Endothelial cell of umbilical vein (primary cell): ENCODE data around the gene SOX18. TPM values are rescaled to one million over a fixed set of nuclear protein-coding genes. Genes with fewer than 3 reads are reported as not detected.
"Not testable (repeated sequence)": the region's sequence is repeated elsewhere in the genome, so short reads cannot be mapped to it uniquely, and the experiment has no call there.

ENCODE experiments used
- BruUV-seq: library from RNA; stranded (reverse); fragments of 400-500 nt; replicated peaks from 2 replicates; lab custom pipeline; 2021; lab: Mats Ljungman, UMichigan
- CTCF ChIA-PET: fragments of 300-600, 350-600 bp; sonication (Branson Sonifier 250); formaldehyde crosslinking; loops from one replicate; lab custom pipeline; 2021; ENCODE audit warnings: antibody characterized with exemption, inconsistent platforms; lab: Charles Lee
- POLR2A ChIA-PET: fragments of 300-600, 350-600 bp; sonication (Branson Sonifier 250); formaldehyde crosslinking; loops from one replicate; lab custom pipeline; 2021; ENCODE audit warnings: antibody characterized with exemption, inconsistent platforms; lab: Charles Lee
- DNase-seq: peaks from one replicate; pipeline ENCODE4 v3.0.0-alpha.2; 2011; ENCODE audit warnings: low read depth, low spot score
- FAIRE-seq: peaks from 2 replicates; lab custom pipeline; 2011; peaks lifted over from hg19 to GRCh38; lab: Jason Lieb, UNC
- H2AFZ ChIP-seq: 2 replicates; pipeline ENCODE4 v1.6.0; 2012; ENCODE audit warnings: low read depth, low read length, control low read depth, inconsistent platforms
- H3K27ac ChIP-seq: 2 replicates; pipeline ENCODE4 v1.5.1; 2011; ENCODE audit warnings: low read depth, mild to moderate bottlenecking, control low read depth, low read length, moderate library complexity; ENCODE audit not compliant: insufficient read depth
- H3K27me3 ChIP-seq, 2 experiments: 2 replicates each; pipeline versions ENCODE4 v1.6.0 to v1.6.1; 2011; ENCODE audit warnings: low read length in 2 of 2, mixed read lengths in 1 of 2; ENCODE audit not compliant: control insufficient read depth in 2 of 2, insufficient read depth in 2 of 2
- H3K36me3 ChIP-seq, 2 experiments: 2 replicates in 1 of 2; 3 replicates in 1 of 2; pipeline ENCODE4 v1.5.1; 2011; ENCODE audit warnings: low read length in 2 of 2, mild to moderate bottlenecking in 1 of 2, moderate library complexity in 1 of 2; ENCODE audit not compliant: control insufficient read depth in 2 of 2, insufficient read depth in 2 of 2; ENCODE audit errors: extremely low read depth in 1 of 2
- H3K4me1 ChIP-seq: 3 replicates; pipeline ENCODE4 v1.5.1; 2011; ENCODE audit warnings: mild to moderate bottlenecking, low read length; ENCODE audit not compliant: control insufficient read depth, insufficient read depth; ENCODE audit errors: extremely low read depth
- H3K4me2 ChIP-seq: 2 replicates; pipeline ENCODE4 v1.6.1; 2011; ENCODE audit warnings: low read length, control low read depth, mixed read lengths; ENCODE audit not compliant: insufficient read depth
- H3K4me3 ChIP-seq, 3 experiments: fragments of 200-600 bp in 1 of 3; sonication (generic), shearing (Covaris generic) in 1 of 3; replicated peaks in 1 of 3; 2 replicates each; pipeline ENCODE4 v1.5.1; 2011 to 2016; ENCODE audit warnings: control low read depth in 3 of 3, low read length in 3 of 3, mild to moderate bottlenecking in 2 of 3, inconsistent platforms in 1 of 3, low read depth in 1 of 3, moderate library complexity in 1 of 3; ENCODE audit not compliant: insufficient read depth in 1 of 3
- H3K79me2 ChIP-seq: 2 replicates; pipeline ENCODE4 v1.6.0; 2012; ENCODE audit warnings: low read length, inconsistent platforms; ENCODE audit not compliant: control insufficient read depth, insufficient read depth
- H3K9ac ChIP-seq: replicated peaks from 2 replicates; pipeline ENCODE3; 2011; ENCODE audit warnings: low read length, control low read depth; ENCODE audit not compliant: insufficient read depth; ENCODE audit errors: extremely low read depth
- H3K9me1 ChIP-seq: replicated peaks from 3 replicates; pipeline ENCODE4 v1.6.0; 2011; ENCODE audit warnings: mild to moderate bottlenecking, low read length; ENCODE audit not compliant: control insufficient read depth, insufficient read depth; ENCODE audit errors: extremely low read depth
- H3K9me3 ChIP-seq: replicated peaks from 2 replicates; pipeline ENCODE4 v1.5.1; 2012; ENCODE audit warnings: low read length, inconsistent platforms; ENCODE audit not compliant: control insufficient read depth, insufficient read depth
- H4K20me1 ChIP-seq: replicated peaks from 2 replicates; pipeline ENCODE3; 2011; ENCODE audit warnings: mild to moderate bottlenecking, low read length; ENCODE audit not compliant: control insufficient read depth, insufficient read depth; ENCODE audit errors: extremely low read depth
- GATA2 ChIP-seq: IDR thresholded peaks from 2 replicates; pipeline ENCODE4 v1.7.0; 2011; ENCODE audit warnings: low read depth, mild to moderate bottlenecking, moderate library complexity, mixed read lengths, low read length; ENCODE audit not compliant: insufficient read length, insufficient read depth
- POLR2A ChIP-seq: IDR thresholded peaks from 2 replicates; pipeline ENCODE4 v1.6.1; 2012; ENCODE audit warnings: low read depth, mild to moderate bottlenecking, control low read depth, low read length
- dilution Hi-C: fragments of 300-500 bp; cut with MboI; formaldehyde crosslinking; loops from one replicate; pipeline ENCODE4 v1.15.0; 2019; ENCODE audit warnings: low sequenced_read_pairs; ENCODE audit not compliant: extremely low pct_ligation_motif_present
- intact Hi-C: fragments of 100-400 bp; cut with micrococcal nuclease; formaldehyde crosslinking; loops from one replicate; pipeline ENCODE4 v1.10.0; 2022
- polyA plus RNA-seq, 4 experiments: library from polyadenylated mRNA; depleted of rRNA in 3 of 4; stranded (reverse) in 3 of 4; unstranded in 1 of 4; fragments of >200 nt; gene quantifications; 2 replicates each; pipeline versions ENCODE4 v1.2.1 to v1.2.3, GENCODE V29; 2011 to 2012; ENCODE audit warnings: missing spikeins in 1 of 4
- total RNA-seq: library from RNA; stranded (reverse); gene quantifications from 2 replicates; pipeline ENCODE4 v1.2.3, GENCODE V29; 2021
- TF ChIP-seq, protein P1 (sequence below): IDR thresholded peaks from 2 replicates; pipeline ENCODE4 v1.6.1; 2011; ENCODE audit not compliant: insufficient read depth, insufficient read length
- TF ChIP-seq, protein P2 (sequence below), 2 donors: IDR thresholded peaks; 1 replicate in 1 of 2; 2 replicates in 1 of 2; pipeline ENCODE4 v1.5.1; 2011; ENCODE audit warnings: low read length in 2 of 2, mild to moderate bottlenecking in 2 of 2, moderate library complexity in 2 of 2, control low read depth in 1 of 2, inconsistent platforms in 1 of 2, low read depth in 1 of 2; ENCODE audit not compliant: insufficient read depth in 1 of 2; ENCODE audit errors: extremely low read depth in 1 of 2

Gene SOX18
- total and polyA plus RNA-seq, 2 donors (not counting 3 experiments of a cell fraction or from before 2014, with no cell fraction given): 20.9 to 175 TPM

GRCh38 chr20:64090165-64090564 lies 40.7 kb upstream of the SOX18 start:
- no peak for FAIRE-seq
- Histone ChIP-seq H3K9me3 (no peaks in the 10 kb centered on the region), H3K27ac (no peak overlapping the region), H4K20me1 (no peaks in the 10 kb centered on the region), H3K4me3 (no peak overlapping the region), H3K79me2 (no peaks in the 10 kb centered on the region), H2AFZ (no peak overlapping the region), H3K36me3 (no peaks in the 10 kb centered on the region), H3K4me2 (no peak overlapping the region), H3K4me1 (no peaks in the 10 kb centered on the region), H3K9ac (no peak overlapping the region), H3K27me3 (peaks cover 13 to 18% of the 10 kb centered on the region in 2 experiments), H3K9me1 (no peaks in the 10 kb centered on the region)
- ChIA-PET CTCF (interaction anchor here (3.2 kb wide), 1 partner anchor 12 kb away, joined by 11 read pairs; no protein-coding TSS in a partner anchor), POLR2A (no interaction called here)
- dilution Hi-C loops: no loop called here
- intact Hi-C loops: no loop called here
- TF ChIP-seq POLR2A: no peak
- TF ChIP-seq, protein P1, sequence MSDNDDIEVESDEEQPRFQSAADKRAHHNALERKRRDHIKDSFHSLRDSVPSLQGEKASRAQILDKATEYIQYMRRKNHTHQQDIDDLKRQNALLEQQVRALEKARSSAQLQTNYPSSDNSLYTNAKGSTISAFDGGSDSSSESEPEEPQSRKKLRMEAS: no peak
- TF ChIP-seq, protein P2, sequence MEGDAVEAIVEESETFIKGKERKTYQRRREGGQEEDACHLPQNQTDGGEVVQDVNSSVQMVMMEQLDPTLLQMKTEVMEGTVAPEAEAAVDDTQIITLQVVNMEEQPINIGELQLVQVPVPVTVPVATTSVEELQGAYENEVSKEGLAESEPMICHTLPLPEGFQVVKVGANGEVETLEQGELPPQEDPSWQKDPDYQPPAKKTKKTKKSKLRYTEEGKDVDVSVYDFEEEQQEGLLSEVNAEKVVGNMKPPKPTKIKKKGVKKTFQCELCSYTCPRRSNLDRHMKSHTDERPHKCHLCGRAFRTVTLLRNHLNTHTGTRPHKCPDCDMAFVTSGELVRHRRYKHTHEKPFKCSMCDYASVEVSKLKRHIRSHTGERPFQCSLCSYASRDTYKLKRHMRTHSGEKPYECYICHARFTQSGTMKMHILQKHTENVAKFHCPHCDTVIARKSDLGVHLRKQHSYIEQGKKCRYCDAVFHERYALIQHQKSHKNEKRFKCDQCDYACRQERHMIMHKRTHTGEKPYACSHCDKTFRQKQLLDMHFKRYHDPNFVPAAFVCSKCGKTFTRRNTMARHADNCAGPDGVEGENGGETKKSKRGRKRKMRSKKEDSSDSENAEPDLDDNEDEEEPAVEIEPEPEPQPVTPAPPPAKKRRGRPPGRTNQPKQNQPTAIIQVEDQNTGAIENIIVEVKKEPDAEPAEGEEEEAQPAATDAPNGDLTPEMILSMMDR (IDR thresholded peaks at IDR 0.05; ENCODE audit: extremely low read depth in 1 of 2, insufficient read depth in 1 of 2, low read depth in 1 of 2, low read length in 2 of 2): no peak
- TF ChIP-seq GATA2: no peak
- BruUV-seq: no TSS peak
- no peak for DNase-seq

DNA sequence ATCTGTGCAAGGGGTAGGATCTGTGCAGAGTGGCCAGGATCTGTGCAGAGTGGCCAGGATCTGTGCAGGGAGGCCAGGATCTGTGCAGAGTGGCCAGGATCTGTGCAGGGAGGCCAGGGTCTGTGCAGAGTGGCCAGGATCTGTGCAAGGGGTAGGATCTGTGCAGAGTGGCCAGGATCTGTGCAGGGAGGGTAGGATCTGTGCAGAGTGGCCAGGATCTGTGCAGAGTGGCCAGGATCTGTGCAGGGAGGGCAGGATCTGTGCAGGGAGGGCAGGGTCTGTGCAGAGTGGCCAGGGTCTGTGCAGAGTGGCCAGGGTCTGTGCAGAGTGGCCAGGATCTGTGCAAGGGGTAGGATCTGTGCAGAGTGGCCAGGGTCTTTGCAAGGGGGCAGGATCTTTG lies 39.1 kb upstream of the SOX18 start:
- H4K20me1 ChIP-seq, POLR2A ChIA-PET, H3K4me3 ChIP-seq, dilution Hi-C loops, BruUV-seq, H3K4me2 ChIP-seq, CTCF ChIA-PET, H3K79me2 ChIP-seq, H3K27ac ChIP-seq, H2AFZ ChIP-seq, H3K9ac ChIP-seq, H3K9me1 ChIP-seq, H3K9me3 ChIP-seq, intact Hi-C loops, H3K36me3 ChIP-seq, H3K4me1 ChIP-seq, DNase-seq: not testable (repeated sequence)
- FAIRE-seq: peak; percentile 97
- peaks cover 23 to 32% of the 10 kb centered on the region in 2 experiments for H3K27me3 ChIP-seq

GRCh38 chr20:64087226-64087825 lies 37.9 kb upstream of the SOX18 start:
- intact Hi-C loops, H3K36me3 ChIP-seq, H3K9me3 ChIP-seq, H3K9me1 ChIP-seq, DNase-seq, H3K4me1 ChIP-seq, FAIRE-seq, CTCF ChIA-PET, BruUV-seq, H3K4me2 ChIP-seq, H2AFZ ChIP-seq, H3K9ac ChIP-seq, H3K27ac ChIP-seq, dilution Hi-C loops, H3K79me2 ChIP-seq, H4K20me1 ChIP-seq, POLR2A ChIA-PET, H3K4me3 ChIP-seq: not testable (repeated sequence)
- H3K27me3 ChIP-seq: peaks cover 23 to 32% of the 10 kb centered on the region in 2 experiments
